Chondrocyte (in vitro differentiated cells): ENCODE results near the gene KL. TPM values are rescaled to one million over a fixed set of nuclear protein-coding genes. Genes with fewer than 3 reads are reported as not detected.

Experiments
- DNase-seq: peaks from one replicate; pipeline ENCODE4 v3.0.0; 2021; ENCODE audit warnings: mixed read lengths, low spot score
- H3K27ac Mint-ChIP-seq: one replicate; pipeline ENCODE4 v1.8.0; 2021; ENCODE audit warnings: mild to moderate bottlenecking, moderate library complexity, mixed read lengths; ENCODE audit not compliant: unreplicated experiment
- H3K27me3 Mint-ChIP-seq: 2 replicates; pipeline ENCODE4 v1.8.0; 2021; ENCODE audit warnings: low read depth, mixed read lengths
- H3K36me3 Mint-ChIP-seq: 2 replicates; pipeline ENCODE4 v1.8.0; 2021; ENCODE audit warnings: low read depth, mixed read lengths
- H3K4me1 Mint-ChIP-seq: 2 replicates; pipeline ENCODE4 v1.8.0; 2021; ENCODE audit warnings: low read depth, mild to moderate bottlenecking, mixed read lengths
- H3K4me3 Mint-ChIP-seq: one replicate; pipeline ENCODE4 v1.8.0; 2021; ENCODE audit warnings: mild to moderate bottlenecking, moderate library complexity, mixed read lengths; ENCODE audit not compliant: unreplicated experiment
- H3K9me3 Mint-ChIP-seq: 2 replicates; pipeline ENCODE4 v1.8.0; 2021; ENCODE audit warnings: low read depth, mixed read lengths
- CTCF ChIP-seq: fragments of 200-600 bp; sonication (generic); IDR thresholded peaks from 2 replicates; pipeline ENCODE4 v1.5.0; 2021; ENCODE audit warnings: antibody characterized with exemption, mild to moderate bottlenecking, moderate library complexity
- total RNA-seq: library from RNA; stranded (reverse); gene quantifications from 3 replicates; pipeline ENCODE4 v1.2.1, GENCODE V29; 2021

Gene KL
- total RNA-seq, 1 donor from 2014 or later: 0.05 TPM

GRCh38 chr13:33007950-33008349, 8.3 kb upstream of the KL start:
- Mint-ChIP-seq H3K9me3 (peaks cover 31% of the 10 kb centered on the region), H3K4me3 (no peak overlapping the region), H3K27ac (no peak overlapping the region), H3K27me3 (no peaks in the 10 kb centered on the region), H3K36me3 (peaks cover 4% of the 10 kb centered on the region), H3K4me1 (peaks cover 3% of the 10 kb centered on the region)
- no peak for TF ChIP-seq CTCF
- no peak for DNase-seq

- TF ChIP-seq CTCF: no peak
- peaks cover 4% of the 10 kb centered on the region for H3K4me1 Mint-ChIP-seq
These were observed 7.1 kb upstream of the KL start for GRCh38 chr13:33008946-33009722.

GRCh38 chr13:33011828-33012470, 4.3 kb upstream of the KL start:
- Mint-ChIP-seq H3K4me1 (peaks cover 17% of the 10 kb centered on the region), H3K27ac (no peak overlapping the region), H3K9me3 (peaks cover 26% of the 10 kb centered on the region), H3K36me3 (peaks cover 4% of the 10 kb centered on the region), H3K27me3 (peaks cover 13% of the 10 kb centered on the region), H3K4me3 (no peak overlapping the region)
- no peak for TF ChIP-seq CTCF
- DNase-seq: no peak

More at GRCh38 chr13:33008946-33009722, 7.1 kb upstream of the KL start:
- no peak for DNase-seq
- Mint-ChIP-seq H3K4me3 (no peak overlapping the region), H3K27ac (no peak overlapping the region), H3K36me3 (peaks cover 4% of the 10 kb centered on the region), H3K27me3 (peaks cover 2% of the 10 kb centered on the region), H3K9me3 (peaks cover 26% of the 10 kb centered on the region)

GRCh38 chr13:33014291-33014690, 1.9 kb upstream of the KL start:
- H3K4me3 Mint-ChIP-seq: no peak overlapping the region
- H3K9me3 Mint-ChIP-seq: peaks cover 6% of the 10 kb centered on the region
- H3K27ac Mint-ChIP-seq: peak overlapping the region; percentile 29
- peaks cover 17% of the 10 kb centered on the region for H3K4me1 Mint-ChIP-seq
- H3K36me3 Mint-ChIP-seq: no peaks in the 10 kb centered on the region
- peaks cover 22% of the 10 kb centered on the region for H3K27me3 Mint-ChIP-seq
- no peak for DNase-seq
- TF ChIP-seq CTCF: no peak

- H3K27ac Mint-ChIP-seq: no peak overlapping the region
- no peak for DNase-seq
- peak overlapping the region; percentile 53 for H3K4me3 Mint-ChIP-seq
- H3K27me3 Mint-ChIP-seq: peaks cover 30% of the 10 kb centered on the region
- peaks cover 17% of the 10 kb centered on the region for H3K4me1 Mint-ChIP-seq
- H3K9me3 Mint-ChIP-seq: peaks cover 4% of the 10 kb centered on the region
- peaks cover 2% of the 10 kb centered on the region for H3K36me3 Mint-ChIP-seq
- no peak for TF ChIP-seq CTCF
These were observed 968 bp upstream of the KL start for GRCh38 chr13:33015241-33015668.
